Measurements from ENCODE around the gene PPTC7. TPM values are rescaled to one million over a fixed set of nuclear protein-coding genes. Genes with fewer than 3 reads are reported as not detected.

PPTC7 gene
- total and polyA plus RNA-seq, 2 experiments from 2014 or later: 8.1 to 11.8 TPM

DNA sequence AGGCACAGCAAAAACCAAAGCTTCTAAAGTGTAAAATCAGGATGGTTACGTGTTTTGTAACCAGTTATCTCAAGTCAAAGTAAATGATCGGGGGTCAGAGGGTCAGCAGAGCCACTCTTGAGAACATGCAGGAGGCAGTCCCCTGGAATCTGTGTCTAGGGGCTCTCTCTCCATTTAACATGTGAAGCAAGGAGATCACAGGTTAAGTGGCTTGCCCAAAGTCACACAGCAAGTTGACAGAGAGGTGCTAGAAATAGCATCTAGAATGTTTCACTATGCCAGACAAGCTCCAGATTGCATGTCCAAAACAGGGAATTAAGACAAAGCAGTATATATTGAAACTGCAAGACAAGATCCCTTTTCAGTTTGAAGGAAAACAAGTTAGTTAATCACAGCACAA is 33.4 kb downstream of the PPTC7 start:
- Histone ChIP-seq H3K4me3 (no peak overlapping the region), H3K4me1 (ENCODE audit: insufficient read depth) (no peaks in the 10 kb centered on the region), H3K9me3 (ENCODE audit: low read depth) (no peaks in the 10 kb centered on the region), H3K9me2 (replicated peaks; ENCODE audit: insufficient read depth) (no peaks in the 10 kb centered on the region), H3K27ac (no peak overlapping the region), H3K4me2 (no peak overlapping the region), H3K79me2 (peaks cover 74% of the 10 kb centered on the region), H3K27me3 (no peaks in the 10 kb centered on the region), H3K36me3 (replicated peaks; ENCODE audit: insufficient read depth, low read depth) (no peaks in the 10 kb centered on the region), H4K20me1 (ENCODE audit: insufficient read depth, poor library complexity, severe bottlenecking) (peaks cover 14% of the 10 kb centered on the region), H2AFZ (no peak overlapping the region)
- no peak for DNase-seq (ENCODE audit: low spot score)
- TF ChIP-seq EZH2 (IDR thresholded peaks at IDR 0.05; ENCODE audit: borderline replicate concordance): no peak
- TF ChIP-seq, protein P1, sequence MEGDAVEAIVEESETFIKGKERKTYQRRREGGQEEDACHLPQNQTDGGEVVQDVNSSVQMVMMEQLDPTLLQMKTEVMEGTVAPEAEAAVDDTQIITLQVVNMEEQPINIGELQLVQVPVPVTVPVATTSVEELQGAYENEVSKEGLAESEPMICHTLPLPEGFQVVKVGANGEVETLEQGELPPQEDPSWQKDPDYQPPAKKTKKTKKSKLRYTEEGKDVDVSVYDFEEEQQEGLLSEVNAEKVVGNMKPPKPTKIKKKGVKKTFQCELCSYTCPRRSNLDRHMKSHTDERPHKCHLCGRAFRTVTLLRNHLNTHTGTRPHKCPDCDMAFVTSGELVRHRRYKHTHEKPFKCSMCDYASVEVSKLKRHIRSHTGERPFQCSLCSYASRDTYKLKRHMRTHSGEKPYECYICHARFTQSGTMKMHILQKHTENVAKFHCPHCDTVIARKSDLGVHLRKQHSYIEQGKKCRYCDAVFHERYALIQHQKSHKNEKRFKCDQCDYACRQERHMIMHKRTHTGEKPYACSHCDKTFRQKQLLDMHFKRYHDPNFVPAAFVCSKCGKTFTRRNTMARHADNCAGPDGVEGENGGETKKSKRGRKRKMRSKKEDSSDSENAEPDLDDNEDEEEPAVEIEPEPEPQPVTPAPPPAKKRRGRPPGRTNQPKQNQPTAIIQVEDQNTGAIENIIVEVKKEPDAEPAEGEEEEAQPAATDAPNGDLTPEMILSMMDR (IDR thresholded peaks at IDR 0.05; ENCODE audit: poor library complexity): no peak
- TF ChIP-seq EZH2phosphoT487 (IDR thresholded peaks at IDR 0.05; ENCODE audit: low read depth, severe bottlenecking, unreplicated experiment): no peak
- 66% methylated on average over 2 of the region's 2 CpGs for WGBS (ENCODE audit: low lambda C conversion rate, missing lambda C conversion rate)

DNA sequence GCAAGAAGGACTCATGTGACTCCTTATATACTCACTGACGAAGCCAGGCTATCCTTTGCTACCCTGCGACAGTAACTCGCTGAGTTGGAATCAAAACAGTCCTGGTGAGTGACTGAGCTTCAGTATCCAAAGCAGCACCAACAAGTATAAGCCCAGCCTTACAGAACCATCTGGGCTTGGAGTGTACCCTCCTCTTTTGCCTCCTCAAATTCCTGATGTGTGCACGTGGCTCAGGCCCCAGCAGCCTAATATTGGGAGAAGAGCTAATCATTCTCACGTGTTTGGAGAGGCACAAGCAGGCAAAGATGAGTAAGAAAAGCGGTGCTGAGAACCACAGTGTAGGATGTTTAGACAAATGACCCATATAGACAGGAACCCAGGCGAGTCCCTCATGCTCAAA is 34.4 kb downstream of the PPTC7 start:
- Histone ChIP-seq H3K36me3 (replicated peaks; ENCODE audit: insufficient read depth, low read depth) (no peaks in the 10 kb centered on the region), H3K27ac (no peak overlapping the region), H3K9me3 (ENCODE audit: low read depth) (no peaks in the 10 kb centered on the region), H2AFZ (no peak overlapping the region), H4K20me1 (ENCODE audit: insufficient read depth, poor library complexity, severe bottlenecking) (peaks cover 5% of the 10 kb centered on the region), H3K4me2 (no peak overlapping the region), H3K9me2 (replicated peaks; ENCODE audit: insufficient read depth) (no peaks in the 10 kb centered on the region), H3K79me2 (peaks cover 64% of the 10 kb centered on the region), H3K4me1 (ENCODE audit: insufficient read depth) (no peaks in the 10 kb centered on the region), H3K27me3 (no peaks in the 10 kb centered on the region), H3K4me3 (no peak overlapping the region)
- 85% methylated on average over 7 of the region's 7 CpGs for WGBS (ENCODE audit: low lambda C conversion rate, missing lambda C conversion rate)
- no peak for DNase-seq (ENCODE audit: low spot score)
- no peak for TF ChIP-seq EZH2phosphoT487 (IDR thresholded peaks at IDR 0.05; ENCODE audit: low read depth, severe bottlenecking, unreplicated experiment)
- no peak for TF ChIP-seq EZH2 (IDR thresholded peaks at IDR 0.05; ENCODE audit: borderline replicate concordance)
- TF ChIP-seq, protein P1 (IDR thresholded peaks at IDR 0.05; ENCODE audit: poor library complexity): no peak

DNA sequence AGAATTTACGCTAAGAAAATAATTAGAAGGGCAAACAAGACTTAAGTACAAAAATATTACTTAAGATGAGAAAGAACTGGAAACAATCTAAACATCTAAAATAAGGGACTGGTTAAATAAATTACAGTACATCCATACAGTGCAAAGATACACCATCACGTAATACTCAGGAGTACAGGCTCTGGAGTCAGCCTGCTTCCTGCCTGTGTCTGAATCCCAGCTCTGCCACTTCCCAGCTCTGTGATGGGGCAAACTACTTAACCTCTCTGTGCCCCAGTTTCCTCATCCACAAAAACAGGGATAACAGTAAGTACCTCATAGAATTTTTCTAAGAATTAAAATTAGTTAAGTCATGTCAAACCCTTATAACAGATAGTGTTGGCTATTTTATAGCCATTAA is 36.0 kb downstream of the PPTC7 start:
- Histone ChIP-seq H3K36me3 (replicated peaks; ENCODE audit: insufficient read depth, low read depth) (no peaks in the 10 kb centered on the region), H3K9me3 (ENCODE audit: low read depth) (no peaks in the 10 kb centered on the region), H3K4me3 (no peak overlapping the region), H3K27me3 (no peaks in the 10 kb centered on the region), H3K4me1 (ENCODE audit: insufficient read depth) (no peaks in the 10 kb centered on the region), H2AFZ (no peak overlapping the region), H3K27ac (no peak overlapping the region), H3K4me2 (no peak overlapping the region), H3K79me2 (peaks cover 52% of the 10 kb centered on the region), H4K20me1 (ENCODE audit: insufficient read depth, poor library complexity, severe bottlenecking) (peaks cover 5% of the 10 kb centered on the region), H3K9me2 (replicated peaks; ENCODE audit: insufficient read depth) (no peaks in the 10 kb centered on the region)
- no peak for DNase-seq (ENCODE audit: low spot score)
- TF ChIP-seq, protein P1 (IDR thresholded peaks at IDR 0.05; ENCODE audit: poor library complexity): no peak
- TF ChIP-seq EZH2 (IDR thresholded peaks at IDR 0.05; ENCODE audit: borderline replicate concordance) (no peak), EZH2phosphoT487 (IDR thresholded peaks at IDR 0.05; ENCODE audit: low read depth, severe bottlenecking, unreplicated experiment) (no peak)
- 97% methylated on average over 2 of the region's 2 CpGs for WGBS (ENCODE audit: low lambda C conversion rate, missing lambda C conversion rate)

DNA sequence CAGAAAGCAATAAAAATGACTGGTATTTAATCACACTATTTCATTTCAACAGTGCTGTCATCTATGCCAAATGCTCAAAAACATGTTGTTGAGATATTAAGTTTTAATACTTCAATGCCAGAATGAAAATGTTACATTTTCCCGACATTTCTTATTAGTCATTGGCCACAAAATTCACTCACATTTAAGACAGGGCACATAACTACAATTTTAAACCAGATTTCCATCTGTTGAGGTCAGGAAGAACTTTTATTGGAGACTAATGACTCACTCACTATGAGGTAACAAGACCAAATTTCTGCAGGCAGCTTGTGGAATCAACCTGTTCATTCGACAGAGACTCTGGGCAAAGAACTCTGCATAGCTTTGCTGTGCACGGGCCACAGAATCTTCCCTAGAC is 36.8 kb downstream of the PPTC7 start:
- Histone ChIP-seq H4K20me1 (ENCODE audit: insufficient read depth, poor library complexity, severe bottlenecking) (peaks cover 5% of the 10 kb centered on the region), H3K4me1 (ENCODE audit: insufficient read depth) (no peaks in the 10 kb centered on the region), H3K36me3 (replicated peaks; ENCODE audit: insufficient read depth, low read depth) (no peaks in the 10 kb centered on the region), H2AFZ (no peak overlapping the region), H3K4me2 (no peak overlapping the region), H3K27me3 (no peaks in the 10 kb centered on the region), H3K79me2 (peaks cover 47% of the 10 kb centered on the region), H3K9me2 (replicated peaks; ENCODE audit: insufficient read depth) (no peaks in the 10 kb centered on the region), H3K9me3 (ENCODE audit: low read depth) (no peaks in the 10 kb centered on the region), H3K4me3 (no peak overlapping the region), H3K27ac (no peak overlapping the region)
- TF ChIP-seq EZH2phosphoT487 (IDR thresholded peaks at IDR 0.05; ENCODE audit: low read depth, severe bottlenecking, unreplicated experiment): no peak
- TF ChIP-seq, protein P1 (IDR thresholded peaks at IDR 0.05; ENCODE audit: poor library complexity): no peak
- TF ChIP-seq EZH2 (IDR thresholded peaks at IDR 0.05; ENCODE audit: borderline replicate concordance): no peak
- 81% methylated on average over 3 of the region's 3 CpGs for WGBS (ENCODE audit: low lambda C conversion rate, missing lambda C conversion rate)
- peak; percentile 8 for DNase-seq (ENCODE audit: low spot score)

Data from hepatocyte (in vitro differentiated cells).